ENCODE results near the gene MED22. TPM values are rescaled to one million over a fixed set of nuclear protein-coding genes. Genes with fewer than 3 reads are reported as not detected.
"Not testable (repeated sequence)": the region's sequence is repeated elsewhere in the genome, so short reads cannot be mapped to it uniquely, and the experiment has no call there.

The MED22 gene
- total RNA-seq, 1 experiment from 2014 or later: 32.6 TPM

- Mint-ChIP-seq H3K27me3 (ENCODE audit: insufficient read depth, unreplicated experiment) (peaks cover 36% of the 10 kb centered on the region), H3K9me3 (ENCODE audit: unreplicated experiment) (no peaks in the 10 kb centered on the region), H3K4me3 (ENCODE audit: unreplicated experiment) (no peak overlapping the region), H3K4me1 (ENCODE audit: insufficient read depth, unreplicated experiment) (no peaks in the 10 kb centered on the region), H3K27ac (ENCODE audit: low read depth, unreplicated experiment) (no peak overlapping the region), H3K36me3 (ENCODE audit: insufficient read depth, unreplicated experiment) (no peaks in the 10 kb centered on the region)
- ChIA-PET POLR2A (interaction anchor here (1.3 kb wide), 1 partner anchor 17 kb away, joined by 4 read pairs; no protein-coding TSS in a partner anchor), CTCF (interaction anchor here (0.6 to 2.1 kb wide), 3 partner anchors 10 to 82 kb away, joined by 3 to 10 read pairs (median 3); no protein-coding TSS in a partner anchor)
- intact Hi-C loops (cut with micrococcal nuclease): no loop called here
- no peak for TF ChIP-seq CTCF (IDR thresholded peaks at IDR 0.05; ENCODE audit: unreplicated experiment)
- DNase-seq (ENCODE audit: unreplicated experiment): no peak
- no TSS peak for BruUV-seq (replicated peaks)
Observed at GRCh38 chr9:133394687-133395271, 46.8 kb upstream of the MED22 start.

GRCh38 chr9:133393399-133393798 is 45.5 kb upstream of the MED22 start:
- no peaks in the 10 kb centered on the region for H3K4me1 Mint-ChIP-seq (ENCODE audit: insufficient read depth, unreplicated experiment)
- intact Hi-C loops (cut with micrococcal nuclease): no loop called here
- H3K9me3 Mint-ChIP-seq (ENCODE audit: unreplicated experiment): no peaks in the 10 kb centered on the region
- no peak for TF ChIP-seq CTCF (IDR thresholded peaks at IDR 0.05; ENCODE audit: unreplicated experiment)
- CTCF ChIA-PET: no interaction called here
- no TSS peak for BruUV-seq (replicated peaks)
- no peak overlapping the region for H3K27ac Mint-ChIP-seq (ENCODE audit: low read depth, unreplicated experiment)
- no peaks in the 10 kb centered on the region for H3K36me3 Mint-ChIP-seq (ENCODE audit: insufficient read depth, unreplicated experiment)
- DNase-seq (ENCODE audit: unreplicated experiment): no peak
- POLR2A ChIA-PET: no interaction called here
- no peak overlapping the region for H3K4me3 Mint-ChIP-seq (ENCODE audit: unreplicated experiment)
- peaks cover 36% of the 10 kb centered on the region for H3K27me3 Mint-ChIP-seq (ENCODE audit: insufficient read depth, unreplicated experiment)

GRCh38 chr9:133392308-133392707 is 44.4 kb upstream of the MED22 start:
- peaks cover 30% of the 10 kb centered on the region for H3K27me3 Mint-ChIP-seq (ENCODE audit: insufficient read depth, unreplicated experiment)
- H3K36me3 Mint-ChIP-seq (ENCODE audit: insufficient read depth, unreplicated experiment); BruUV-seq (replicated peaks); POLR2A ChIA-PET; H3K4me3 Mint-ChIP-seq (ENCODE audit: unreplicated experiment); DNase-seq (ENCODE audit: unreplicated experiment); intact Hi-C loops (cut with micrococcal nuclease); H3K9me3 Mint-ChIP-seq (ENCODE audit: unreplicated experiment); H3K27ac Mint-ChIP-seq (ENCODE audit: low read depth, unreplicated experiment); H3K4me1 Mint-ChIP-seq (ENCODE audit: insufficient read depth, unreplicated experiment); CTCF ChIA-PET: not testable (repeated sequence)

- POLR2A ChIA-PET; H3K27ac Mint-ChIP-seq (ENCODE audit: low read depth, unreplicated experiment); H3K36me3 Mint-ChIP-seq (ENCODE audit: insufficient read depth, unreplicated experiment); CTCF ChIA-PET; DNase-seq (ENCODE audit: unreplicated experiment); intact Hi-C loops (cut with micrococcal nuclease); H3K4me1 Mint-ChIP-seq (ENCODE audit: insufficient read depth, unreplicated experiment); H3K4me3 Mint-ChIP-seq (ENCODE audit: unreplicated experiment); BruUV-seq (replicated peaks); H3K9me3 Mint-ChIP-seq (ENCODE audit: unreplicated experiment): not testable (repeated sequence)
- H3K27me3 Mint-ChIP-seq (ENCODE audit: insufficient read depth, unreplicated experiment): peaks cover 22% of the 10 kb centered on the region
Observed at GRCh38 chr9:133391449-133391848, 43.5 kb upstream of the MED22 start.

- Mint-ChIP-seq H3K9me3 (ENCODE audit: unreplicated experiment) (no peaks in the 10 kb centered on the region), H3K4me1 (ENCODE audit: insufficient read depth, unreplicated experiment) (no peaks in the 10 kb centered on the region), H3K36me3 (ENCODE audit: insufficient read depth, unreplicated experiment) (no peaks in the 10 kb centered on the region), H3K4me3 (ENCODE audit: unreplicated experiment) (no peak overlapping the region), H3K27me3 (ENCODE audit: insufficient read depth, unreplicated experiment) (peaks cover 15% of the 10 kb centered on the region), H3K27ac (ENCODE audit: low read depth, unreplicated experiment) (no peak overlapping the region)
- DNase-seq (ENCODE audit: unreplicated experiment): no peak
- CTCF ChIA-PET: interaction anchor here (0.6 kb wide), 1 partner anchor 363 kb away, joined by 3 read pairs; no protein-coding TSS in a partner anchor
- no peak for TF ChIP-seq CTCF (IDR thresholded peaks at IDR 0.05; ENCODE audit: unreplicated experiment)
- intact Hi-C loops (cut with micrococcal nuclease): no loop called here
- BruUV-seq (replicated peaks): no TSS peak
- POLR2A ChIA-PET: no interaction called here
Observed at GRCh38 chr9:133390713-133391112, 42.8 kb upstream of the MED22 start.

Measured in MCF 10A (cell line).